Measurements from ENCODE around the gene CCDC106. TPM values are rescaled to one million over a fixed set of nuclear protein-coding genes. Genes with fewer than 3 reads are reported as not detected.

The CCDC106 gene
- total RNA-seq, 1 experiment from 2014 or later: 21.1 TPM

DNA sequence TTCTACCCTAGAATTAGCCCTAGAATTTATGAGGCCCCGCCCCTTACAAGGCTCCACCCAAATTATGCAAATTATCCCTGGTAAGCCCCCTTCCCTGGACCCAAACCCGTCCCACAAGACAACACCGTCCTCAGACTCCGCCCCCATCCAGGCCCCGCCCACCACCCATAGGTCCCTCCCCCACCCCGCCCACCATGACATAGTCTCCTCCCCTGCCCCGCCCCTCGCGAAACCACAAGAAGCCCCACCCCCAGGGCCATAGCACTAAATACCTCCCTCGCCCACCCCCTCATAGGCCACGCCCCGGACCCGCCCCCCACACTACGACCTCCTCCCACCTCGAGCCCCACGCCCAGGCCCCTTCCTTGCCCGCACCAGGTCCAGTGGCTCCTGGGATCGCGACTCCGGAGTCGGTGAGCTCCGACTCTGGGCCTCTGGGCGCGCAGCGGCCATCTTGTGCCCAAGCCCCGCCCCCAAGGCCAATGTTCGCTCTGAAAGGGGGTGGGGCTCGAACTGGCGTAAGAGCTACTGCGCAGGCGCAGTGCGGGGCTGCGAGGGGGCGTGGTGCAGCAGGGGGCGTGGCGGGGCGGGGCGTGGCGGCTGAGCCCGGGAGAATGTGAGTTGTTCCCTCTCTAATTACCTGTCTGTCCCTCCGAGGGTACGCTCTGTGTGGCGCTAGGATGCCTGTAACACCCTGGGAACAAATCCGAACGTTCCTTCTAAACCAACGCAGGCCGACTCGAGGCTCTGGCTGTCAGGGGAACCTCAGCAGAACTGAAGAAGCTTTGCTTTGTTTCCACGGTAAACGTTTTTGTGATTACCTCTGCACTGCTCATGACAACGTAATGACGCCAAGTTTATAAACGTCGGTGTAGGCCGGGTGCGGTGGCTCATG lies 23.7 kb upstream of the CCDC106 start, which contains the start of gene ZNF784:
Gene ZNF784 (minus strand): TSS at position 458 of the 895 bp plus-strand sequence. CDS start 5 bp downstream, at position 453.
- peak within 1 kb of the TSS; percentile 90 for H3K27ac Mint-ChIP-seq
- H3K9me3 Mint-ChIP-seq: 0 out of 2 replicates have a peak, but pooled peaks cover 3% of the 10 kb centered on the region
- H3K36me3 Mint-ChIP-seq: peaks cover 11% of the 10 kb centered on the region
- ChIA-PET POLR2A (interaction anchor here (0.7 to 2.6 kb wide), 7 partner anchors 8 to 148 kb away, joined by 3 to 12 read pairs (median 5); partner anchors contain the start of genes FIZ1 and ZNF628), CTCF (interaction anchor here (0.5 to 2.7 kb wide), 27 partner anchors 8 to 784 kb away, joined by 3 to 34 read pairs (median 4); partner anchors contain the start of genes FIZ1, ISOC2, ZNF580 and ZNF865)
- peak; percentile 79; the same call in 1 of the 2 replicates for TF ChIP-seq SP1 (CRISPR knock-in tag; conservative IDR thresholded peaks at IDR 0.05)
- TF ChIP-seq, protein P1, sequence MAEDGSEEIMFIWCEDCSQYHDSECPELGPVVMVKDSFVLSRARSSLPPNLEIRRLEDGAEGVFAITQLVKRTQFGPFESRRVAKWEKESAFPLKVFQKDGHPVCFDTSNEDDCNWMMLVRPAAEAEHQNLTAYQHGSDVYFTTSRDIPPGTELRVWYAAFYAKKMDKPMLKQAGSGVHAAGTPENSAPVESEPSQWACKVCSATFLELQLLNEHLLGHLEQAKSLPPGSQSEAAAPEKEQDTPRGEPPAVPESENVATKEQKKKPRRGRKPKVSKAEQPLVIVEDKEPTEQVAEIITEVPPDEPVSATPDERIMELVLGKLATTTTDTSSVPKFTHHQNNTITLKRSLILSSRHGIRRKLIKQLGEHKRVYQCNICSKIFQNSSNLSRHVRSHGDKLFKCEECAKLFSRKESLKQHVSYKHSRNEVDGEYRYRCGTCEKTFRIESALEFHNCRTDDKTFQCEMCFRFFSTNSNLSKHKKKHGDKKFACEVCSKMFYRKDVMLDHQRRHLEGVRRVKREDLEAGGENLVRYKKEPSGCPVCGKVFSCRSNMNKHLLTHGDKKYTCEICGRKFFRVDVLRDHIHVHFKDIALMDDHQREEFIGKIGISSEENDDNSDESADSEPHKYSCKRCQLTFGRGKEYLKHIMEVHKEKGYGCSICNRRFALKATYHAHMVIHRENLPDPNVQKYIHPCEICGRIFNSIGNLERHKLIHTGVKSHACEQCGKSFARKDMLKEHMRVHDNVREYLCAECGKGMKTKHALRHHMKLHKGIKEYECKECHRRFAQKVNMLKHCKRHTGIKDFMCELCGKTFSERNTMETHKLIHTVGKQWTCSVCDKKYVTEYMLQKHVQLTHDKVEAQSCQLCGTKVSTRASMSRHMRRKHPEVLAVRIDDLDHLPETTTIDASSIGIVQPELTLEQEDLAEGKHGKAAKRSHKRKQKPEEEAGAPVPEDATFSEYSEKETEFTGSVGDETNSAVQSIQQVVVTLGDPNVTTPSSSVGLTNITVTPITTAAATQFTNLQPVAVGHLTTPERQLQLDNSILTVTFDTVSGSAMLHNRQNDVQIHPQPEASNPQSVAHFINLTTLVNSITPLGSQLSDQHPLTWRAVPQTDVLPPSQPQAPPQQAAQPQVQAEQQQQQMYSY (CRISPR knock-in tag; IDR thresholded peaks at IDR 0.05): no peak
- DNase-seq (ENCODE audit: low spot score) (peak; percentile 92), ATAC-seq (peak; percentile 87)
- peaks cover 18% of the 10 kb centered on the region for H3K27me3 Mint-ChIP-seq (ENCODE audit: low read depth)
- H3K4me1 Mint-ChIP-seq: peaks cover 15% of the 10 kb centered on the region
- peak within 1 kb of the TSS; percentile 76 for H3K4me3 Mint-ChIP-seq

DNA sequence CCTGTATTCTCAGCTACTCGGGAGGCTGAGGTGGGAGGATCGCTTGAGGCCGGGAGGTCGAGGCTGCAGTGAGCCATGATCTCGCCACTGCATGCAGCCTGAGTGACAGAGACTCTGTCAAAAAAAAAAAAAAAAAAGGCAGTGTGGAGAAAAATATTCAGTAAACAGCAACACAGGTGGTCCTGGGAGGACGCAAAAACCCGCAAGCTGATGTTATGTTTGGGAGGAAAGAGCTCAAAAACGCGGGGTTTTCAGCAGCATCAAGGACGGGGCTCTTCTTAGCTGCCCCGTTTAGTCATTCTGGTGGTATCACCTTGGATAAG lies 23.0 kb upstream of the CCDC106 start:
- H3K4me3 Mint-ChIP-seq: peak overlapping the region; percentile 76
- TF ChIP-seq ZNF317 (CRISPR knock-in tag; IDR thresholded peaks at IDR 0.05; ENCODE audit: borderline replicate concordance, low read depth) (no peak), FOXP1 (CRISPR knock-in tag; IDR thresholded peaks at IDR 0.05; ENCODE audit: borderline replicate concordance) (no peak), NR2C2 (CRISPR knock-in tag; IDR thresholded peaks at IDR 0.05) (no peak), JUN (CRISPR knock-in tag; IDR thresholded peaks at IDR 0.05) (no peak), PRRX2 (CRISPR knock-in tag; IDR thresholded peaks at IDR 0.05) (no peak), FOXJ3 (CRISPR knock-in tag; IDR thresholded peaks at IDR 0.05; ENCODE audit: borderline replicate concordance) (no peak), ETV6 (CRISPR knock-in tag; IDR thresholded peaks at IDR 0.05) (no peak), ZNF396 (CRISPR knock-in tag; IDR thresholded peaks at IDR 0.05; ENCODE audit: borderline replicate concordance) (no peak), NFYB (CRISPR knock-in tag; conservative IDR thresholded peaks at IDR 0.05; ENCODE audit: low read depth) (no peak), ZNF232 (CRISPR knock-in tag; IDR thresholded peaks at IDR 0.05) (no peak), EMX1 (CRISPR knock-in tag; IDR thresholded peaks at IDR 0.05) (no peak)
- TF ChIP-seq, protein P2, sequence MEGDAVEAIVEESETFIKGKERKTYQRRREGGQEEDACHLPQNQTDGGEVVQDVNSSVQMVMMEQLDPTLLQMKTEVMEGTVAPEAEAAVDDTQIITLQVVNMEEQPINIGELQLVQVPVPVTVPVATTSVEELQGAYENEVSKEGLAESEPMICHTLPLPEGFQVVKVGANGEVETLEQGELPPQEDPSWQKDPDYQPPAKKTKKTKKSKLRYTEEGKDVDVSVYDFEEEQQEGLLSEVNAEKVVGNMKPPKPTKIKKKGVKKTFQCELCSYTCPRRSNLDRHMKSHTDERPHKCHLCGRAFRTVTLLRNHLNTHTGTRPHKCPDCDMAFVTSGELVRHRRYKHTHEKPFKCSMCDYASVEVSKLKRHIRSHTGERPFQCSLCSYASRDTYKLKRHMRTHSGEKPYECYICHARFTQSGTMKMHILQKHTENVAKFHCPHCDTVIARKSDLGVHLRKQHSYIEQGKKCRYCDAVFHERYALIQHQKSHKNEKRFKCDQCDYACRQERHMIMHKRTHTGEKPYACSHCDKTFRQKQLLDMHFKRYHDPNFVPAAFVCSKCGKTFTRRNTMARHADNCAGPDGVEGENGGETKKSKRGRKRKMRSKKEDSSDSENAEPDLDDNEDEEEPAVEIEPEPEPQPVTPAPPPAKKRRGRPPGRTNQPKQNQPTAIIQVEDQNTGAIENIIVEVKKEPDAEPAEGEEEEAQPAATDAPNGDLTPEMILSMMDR (IDR thresholded peaks at IDR 0.05): no peak
- TF ChIP-seq, protein P3, sequence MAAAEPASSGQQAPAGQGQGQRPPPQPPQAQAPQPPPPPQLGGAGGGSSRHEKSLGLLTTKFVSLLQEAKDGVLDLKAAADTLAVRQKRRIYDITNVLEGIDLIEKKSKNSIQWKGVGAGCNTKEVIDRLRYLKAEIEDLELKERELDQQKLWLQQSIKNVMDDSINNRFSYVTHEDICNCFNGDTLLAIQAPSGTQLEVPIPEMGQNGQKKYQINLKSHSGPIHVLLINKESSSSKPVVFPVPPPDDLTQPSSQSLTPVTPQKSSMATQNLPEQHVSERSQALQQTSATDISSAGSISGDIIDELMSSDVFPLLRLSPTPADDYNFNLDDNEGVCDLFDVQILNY (CRISPR knock-in tag; IDR thresholded peaks at IDR 0.05): no peak
- CTCF ChIA-PET: interaction anchor here (0.6 to 2.7 kb wide), 18 partner anchors 8 to 783 kb away, joined by 3 to 34 read pairs (median 5); partner anchors contain the start of genes FIZ1, ZNF580 and ZNF865

More for the DNA sequence above, 23.0 kb upstream of the CCDC106 start:
- POLR2A ChIA-PET: interaction anchor here (0.7 to 2.6 kb wide), 8 partner anchors 8 to 148 kb away, joined by 3 to 12 read pairs (median 5); partner anchors contain the start of genes FIZ1 and ZNF628
- peaks cover 17% of the 10 kb centered on the region for H3K27me3 Mint-ChIP-seq (ENCODE audit: low read depth)
- H3K27ac Mint-ChIP-seq: peak overlapping the region; percentile 90
- H3K9me3 Mint-ChIP-seq: 0 out of 2 replicates have a peak, but pooled peaks cover 3% of the 10 kb centered on the region
- DNase-seq (ENCODE audit: low spot score) (no peak), ATAC-seq (no peak)
- peaks cover 15% of the 10 kb centered on the region for H3K4me1 Mint-ChIP-seq
- H3K36me3 Mint-ChIP-seq: peaks cover 11% of the 10 kb centered on the region

Measured in WTC11 (cell line).